Naive B cell (primary cell): ENCODE results near the gene RSPO4. TPM values are rescaled to one million over a fixed set of nuclear protein-coding genes. Genes with fewer than 3 reads are reported as not detected.
A peak's percentile ranks its signal among the peaks of the same experiment; 100 is the strongest.

Source experiments
- ATAC-seq, 2 donors: fragments of 150-1000 bp; cut with Tn5 transposase; 2 replicates each; pipeline ENCODE4 v1.10.0; 2021; ENCODE audit warnings: low read depth in 2 of 2, mild to moderate bottlenecking in 2 of 2, moderate library complexity in 2 of 2
- DNase-seq: peaks from one replicate; pipeline ENCODE4 v3.0.0; 2022
- H3K27ac Mint-ChIP-seq, 6 donors: one replicate each; pipeline ENCODE4 v1.8.0; 2020 to 2022; ENCODE audit warnings: mild to moderate bottlenecking in 6 of 6, mixed read lengths in 6 of 6, moderate library complexity in 5 of 6, inconsistent platforms in 2 of 6
- H3K27me3 Mint-ChIP-seq, 3 donors: one replicate each; pipeline ENCODE4 v1.8.0; 2021 to 2022; ENCODE audit warnings: mixed read lengths in 3 of 3, mild to moderate bottlenecking in 1 of 3
- H3K36me3 Mint-ChIP-seq, 2 donors: one replicate each; pipeline ENCODE4 v1.8.0; 2020 to 2022; ENCODE audit warnings: mixed read lengths in 2 of 2, inconsistent platforms in 1 of 2, mild to moderate bottlenecking in 1 of 2
- H3K4me1 Mint-ChIP-seq, 3 donors: one replicate each; pipeline ENCODE4 v1.8.0; 2020 to 2022; ENCODE audit warnings: mixed read lengths in 3 of 3, inconsistent platforms in 1 of 3, mild to moderate bottlenecking in 1 of 3, moderate library complexity in 1 of 3
- H3K4me3 Mint-ChIP-seq, 8 donors: one replicate each; pipeline ENCODE4 v1.8.0; 2020 to 2022; ENCODE audit warnings: mild to moderate bottlenecking in 8 of 8, mixed read lengths in 8 of 8, moderate library complexity in 8 of 8, inconsistent platforms in 2 of 8
- H3K9me3 Mint-ChIP-seq, 7 donors: one replicate each; pipeline ENCODE4 v1.8.0; 2020 to 2022; ENCODE audit warnings: mixed read lengths in 7 of 7, mild to moderate bottlenecking in 5 of 7, inconsistent platforms in 2 of 7, moderate library complexity in 1 of 7
- polyA plus RNA-seq, 6 donors: library from polyadenylated mRNA; unstranded; fragments of 300-500 nt; fragmentation: Illumina TruSeq; gene quantifications; one replicate each; pipeline ENCODE4 v1.2.3, GENCODE V29; 2021; ENCODE audit warnings: low read depth in 6 of 6

Gene RSPO4
- polyA plus RNA-seq, 6 donors from 2014 or later = not detected

- Mint-ChIP-seq H3K27me3 (peaks cover 16 to 48% (median 34%) of the 10 kb centered on the region in 3 donors), H3K4me1 (peaks cover 0 to 7% (median 5%) of the 10 kb centered on the region in 3 donors), H3K36me3 (peaks cover 0 to 5% of the 10 kb centered on the region in 2 donors), H3K4me3 (no peak overlapping the region), H3K27ac (peak overlapping the region in 1 of 6 donors; percentile 44), H3K9me3 (no peaks in the 10 kb centered on the region)
- ATAC-seq (no peak), DNase-seq (no peak)
Measured at GRCh38 chr20:1019344-1019743, 17.2 kb upstream of the RSPO4 start.

GRCh38 chr20:1017677-1018076, 15.6 kb upstream of the RSPO4 start:
- ATAC-seq (no peak), DNase-seq (no peak)
- Mint-ChIP-seq H3K4me1 (peaks cover 0 to 7% (median 5%) of the 10 kb centered on the region in 3 donors), H3K27me3 (peaks cover 22 to 51% (median 27%) of the 10 kb centered on the region in 3 donors), H3K4me3 (no peak overlapping the region), H3K9me3 (no peaks in the 10 kb centered on the region), H3K36me3 (no peaks in the 10 kb centered on the region), H3K27ac (no peak overlapping the region)

DNA sequence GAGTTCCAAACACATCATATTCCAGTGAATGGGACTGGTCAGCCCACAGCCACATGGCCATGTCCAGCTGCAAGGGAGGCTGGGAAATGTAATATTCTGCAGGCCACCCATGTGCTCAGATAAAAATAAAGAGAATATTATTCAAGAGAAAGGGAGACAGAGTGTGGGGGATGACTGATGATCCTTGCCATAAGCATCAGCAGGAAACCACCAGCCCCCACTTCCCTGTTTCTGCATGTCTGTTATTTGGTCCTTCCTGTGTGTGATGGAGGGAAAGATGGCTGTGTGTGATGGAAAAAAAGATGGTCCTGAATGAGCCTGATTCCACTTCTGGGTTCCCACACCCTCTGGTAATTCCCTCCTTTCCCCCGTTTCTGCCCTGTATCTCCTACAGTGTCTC, 13.1 kb upstream of the RSPO4 start:
- H3K4me1 Mint-ChIP-seq = peaks cover 0 to 7% (median 5%) of the 10 kb centered on the region in 3 donors
- no peak for DNase-seq
- ATAC-seq = no peak
- no peaks in the 10 kb centered on the region for H3K9me3 Mint-ChIP-seq
- H3K36me3 Mint-ChIP-seq = no peaks in the 10 kb centered on the region
- no peak overlapping the region for H3K4me3 Mint-ChIP-seq
- H3K27me3 Mint-ChIP-seq = peaks cover 15 to 39% (median 21%) of the 10 kb centered on the region in 3 donors
- no peak overlapping the region for H3K27ac Mint-ChIP-seq

DNA sequence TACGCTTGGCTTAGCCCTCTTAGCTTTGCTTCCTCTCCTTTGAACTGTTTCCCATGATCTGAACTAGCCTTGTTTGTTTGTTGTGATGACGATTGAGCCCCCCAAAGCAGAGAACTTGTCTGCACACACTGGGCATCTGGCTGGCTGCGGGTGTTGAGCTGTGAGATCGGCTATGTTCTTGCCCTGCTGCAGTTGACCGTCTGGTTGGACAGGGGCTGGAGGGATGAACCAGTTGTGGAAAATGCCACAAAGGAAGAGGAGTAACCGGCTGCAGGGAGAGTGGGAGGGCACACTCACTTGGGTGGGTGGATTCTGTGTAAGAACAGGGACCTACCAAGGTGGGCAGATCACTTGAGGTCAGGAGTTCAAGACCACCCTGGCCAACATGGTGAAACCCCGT, 12.4 kb upstream of the RSPO4 start:
- Mint-ChIP-seq H3K4me1 (peaks cover 0 to 7% (median 5%) of the 10 kb centered on the region in 3 donors), H3K27me3 (peaks cover 13 to 39% (median 21%) of the 10 kb centered on the region in 3 donors), H3K4me3 (no peak overlapping the region), H3K27ac (no peak overlapping the region), H3K9me3 (no peaks in the 10 kb centered on the region), H3K36me3 (no peaks in the 10 kb centered on the region)
- no peak for DNase-seq
- ATAC-seq = no peak

- no peak overlapping the region for H3K4me3 Mint-ChIP-seq
- H3K4me1 Mint-ChIP-seq = peaks cover 0 to 7% (median 5%) of the 10 kb centered on the region in 3 donors
- no peak for DNase-seq
- no peak for ATAC-seq
- peaks cover 13 to 39% (median 21%) of the 10 kb centered on the region in 3 donors for H3K27me3 Mint-ChIP-seq
- H3K27ac Mint-ChIP-seq = no peak overlapping the region
- H3K9me3 Mint-ChIP-seq = no peaks in the 10 kb centered on the region
- no peaks in the 10 kb centered on the region for H3K36me3 Mint-ChIP-seq
Measured at GRCh38 chr20:1013566-1014340, 11.6 kb upstream of the RSPO4 start.

DNA sequence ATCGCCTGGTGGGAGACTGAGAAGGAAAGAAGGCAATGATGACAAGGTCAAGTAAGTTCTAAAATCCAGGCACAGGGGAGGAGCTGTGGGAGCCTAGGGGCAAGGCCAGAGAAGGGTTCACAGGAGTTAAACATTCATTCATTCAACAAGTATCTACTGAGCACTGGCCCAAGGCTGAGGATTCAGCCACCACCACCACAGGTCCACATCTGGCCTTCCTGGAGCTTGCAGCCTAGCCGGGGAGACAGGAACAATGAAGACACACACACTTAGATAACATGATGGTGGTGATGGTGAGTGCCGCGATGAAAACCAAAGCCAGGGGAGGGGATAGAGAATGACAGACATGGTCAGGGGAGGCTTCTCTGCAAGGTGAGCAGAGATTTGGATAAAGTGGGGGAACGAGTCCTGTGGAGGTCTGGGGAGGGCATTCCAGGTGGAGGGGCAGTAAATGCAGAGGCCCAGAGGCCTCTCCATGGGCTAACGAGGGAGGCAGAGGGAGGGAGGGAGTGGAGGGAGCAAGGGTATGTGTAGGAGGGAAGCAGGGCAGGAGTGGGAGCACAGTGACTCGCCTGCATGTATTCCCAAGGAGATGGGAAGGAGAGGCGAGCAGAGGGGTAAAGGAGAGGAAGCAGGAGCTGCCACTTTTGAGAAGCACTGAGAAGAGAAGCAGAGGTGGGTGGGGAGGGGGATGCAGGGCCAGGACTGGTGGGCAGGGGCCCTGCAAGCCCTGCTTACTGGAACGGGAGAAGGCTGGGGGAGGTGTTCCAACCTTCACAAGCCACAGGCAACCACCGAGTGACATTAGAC, 10.5 kb upstream of the RSPO4 start:
- H3K9me3 Mint-ChIP-seq = no peaks in the 10 kb centered on the region
- H3K4me1 Mint-ChIP-seq = peaks cover 0 to 7% (median 5%) of the 10 kb centered on the region in 3 donors
- H3K4me3 Mint-ChIP-seq = no peak overlapping the region
- peaks cover 17 to 38% (median 26%) of the 10 kb centered on the region in 3 donors for H3K27me3 Mint-ChIP-seq
- no peak overlapping the region for H3K27ac Mint-ChIP-seq
- no peaks in the 10 kb centered on the region for H3K36me3 Mint-ChIP-seq
- DNase-seq = no peak
- no peak for ATAC-seq

GRCh38 chr20:1010659-1011058, 8.5 kb upstream of the RSPO4 start:
- no peak overlapping the region for H3K4me3 Mint-ChIP-seq
- no peak for DNase-seq
- H3K27ac Mint-ChIP-seq = no peak overlapping the region
- H3K9me3 Mint-ChIP-seq = no peaks in the 10 kb centered on the region
- peaks cover 17 to 36% (median 28%) of the 10 kb centered on the region in 3 donors for H3K27me3 Mint-ChIP-seq
- H3K4me1 Mint-ChIP-seq = peaks cover 0 to 6% (median 3%) of the 10 kb centered on the region in 3 donors
- ATAC-seq = no peak
- no peaks in the 10 kb centered on the region for H3K36me3 Mint-ChIP-seq

DNA sequence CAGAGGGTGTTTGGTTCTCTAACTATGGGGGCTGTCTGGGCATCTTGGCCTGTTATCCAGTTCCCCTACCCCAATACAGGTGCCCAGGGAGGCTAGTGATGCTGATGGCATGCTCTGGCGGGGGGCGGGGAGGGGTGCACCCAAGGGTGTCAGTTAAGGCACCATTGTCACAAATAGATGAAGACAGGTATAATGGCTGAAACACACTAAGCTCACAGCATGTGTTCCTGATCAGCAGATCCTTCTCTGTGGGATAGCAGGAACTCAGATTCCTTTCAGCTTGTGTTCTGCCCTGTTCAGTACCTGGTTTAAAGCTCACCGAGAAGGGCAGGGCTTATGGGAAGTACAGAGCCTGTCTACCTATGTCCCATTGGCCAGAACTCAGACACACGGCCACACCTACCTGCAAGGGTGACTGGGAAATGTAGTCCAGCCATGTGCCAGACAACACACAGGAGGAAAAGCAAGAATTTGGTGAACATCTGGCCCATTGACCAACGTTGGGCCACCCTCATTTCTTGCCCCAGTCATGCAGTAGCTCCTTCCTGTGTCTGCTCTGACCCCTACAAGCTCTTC, 3.4 kb upstream of the RSPO4 start:
- peak; percentile 16 for DNase-seq
- peaks cover 38 to 65% (median 62%) of the 10 kb centered on the region in 3 donors for H3K27me3 Mint-ChIP-seq
- ATAC-seq = peak; percentile 45 to 70
- peaks cover 0 to 4% (median 0%) of the 10 kb centered on the region in 7 donors for H3K9me3 Mint-ChIP-seq
- H3K27ac Mint-ChIP-seq = no peak overlapping the region
- H3K4me3 Mint-ChIP-seq = no peak overlapping the region
- peaks cover 5 to 10% of the 10 kb centered on the region in 2 donors for H3K36me3 Mint-ChIP-seq
- peaks cover 7 to 12% (median 8%) of the 10 kb centered on the region in 3 donors for H3K4me1 Mint-ChIP-seq

GRCh38 chr20:1003920-1004697, 2.0 kb upstream of the RSPO4 start:
- peaks cover 0 to 4% (median 0%) of the 10 kb centered on the region in 7 donors for H3K9me3 Mint-ChIP-seq
- peak overlapping the region in 2 of 8 donors; percentile 1 to 2 for H3K4me3 Mint-ChIP-seq
- H3K36me3 Mint-ChIP-seq = peaks cover 10% of the 10 kb centered on the region in 2 donors
- DNase-seq (no peak), ATAC-seq (no peak)
- peaks cover 44 to 65% (median 64%) of the 10 kb centered on the region in 3 donors for H3K27me3 Mint-ChIP-seq
- no peak overlapping the region for H3K27ac Mint-ChIP-seq
- H3K4me1 Mint-ChIP-seq = peaks cover 7 to 12% (median 8%) of the 10 kb centered on the region in 3 donors

DNA sequence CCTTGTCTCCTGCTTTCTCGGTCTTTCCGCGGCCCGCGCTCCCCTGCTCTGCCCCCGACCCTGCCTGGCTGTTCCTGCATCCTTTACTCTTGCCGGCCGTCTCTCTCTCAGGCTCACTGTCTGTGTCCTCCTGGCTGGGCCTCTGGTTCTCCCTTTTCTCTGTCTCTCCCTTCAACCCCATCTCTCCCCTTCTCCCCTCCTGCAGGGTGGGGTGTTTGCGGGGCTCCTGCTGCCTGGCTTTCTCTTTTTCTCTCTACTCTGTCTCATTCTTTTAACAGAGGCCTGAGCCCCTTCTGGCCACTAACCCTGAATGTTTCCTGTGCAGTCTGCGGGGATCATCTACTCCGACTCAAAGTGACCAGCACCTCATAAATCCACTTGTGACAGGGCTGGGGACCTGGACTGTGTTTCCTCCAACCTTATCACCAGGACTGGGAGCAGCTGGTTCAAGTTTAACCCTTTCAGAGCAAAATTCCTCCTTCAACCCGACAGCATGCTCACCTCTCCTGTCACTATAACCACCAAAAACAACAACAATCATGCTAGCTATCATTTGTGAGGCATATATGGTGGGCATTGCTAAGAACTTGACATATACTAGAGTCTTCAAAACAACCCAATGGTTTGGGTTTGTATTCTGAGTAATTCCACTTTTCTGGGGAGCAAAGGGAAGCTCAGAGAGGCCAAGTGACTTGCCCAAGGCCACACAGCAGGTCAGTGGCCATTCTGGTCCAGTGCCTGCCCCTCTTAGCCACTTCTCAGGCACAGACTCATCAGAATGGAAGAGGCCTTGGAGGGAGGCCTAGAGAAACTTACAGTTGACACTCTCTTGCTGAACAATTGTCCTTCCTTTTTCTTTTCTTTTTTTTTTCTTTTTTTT, 811 bp upstream of the RSPO4 start:
- ATAC-seq = no peak
- peaks cover 48 to 62% (median 60%) of the 10 kb centered on the region in 3 donors for H3K27me3 Mint-ChIP-seq
- H3K4me3 Mint-ChIP-seq = peak overlapping the region; percentile 4 to 70 (median 42)
- peak overlapping the region in 2 of 6 donors; percentile 29 to 93 for H3K27ac Mint-ChIP-seq
- H3K9me3 Mint-ChIP-seq = peaks cover 0 to 4% (median 0%) of the 10 kb centered on the region in 7 donors
- H3K4me1 Mint-ChIP-seq = peaks cover 7 to 12% (median 8%) of the 10 kb centered on the region in 3 donors
- DNase-seq = no peak
- peaks cover 10% of the 10 kb centered on the region in 2 donors for H3K36me3 Mint-ChIP-seq

DNA sequence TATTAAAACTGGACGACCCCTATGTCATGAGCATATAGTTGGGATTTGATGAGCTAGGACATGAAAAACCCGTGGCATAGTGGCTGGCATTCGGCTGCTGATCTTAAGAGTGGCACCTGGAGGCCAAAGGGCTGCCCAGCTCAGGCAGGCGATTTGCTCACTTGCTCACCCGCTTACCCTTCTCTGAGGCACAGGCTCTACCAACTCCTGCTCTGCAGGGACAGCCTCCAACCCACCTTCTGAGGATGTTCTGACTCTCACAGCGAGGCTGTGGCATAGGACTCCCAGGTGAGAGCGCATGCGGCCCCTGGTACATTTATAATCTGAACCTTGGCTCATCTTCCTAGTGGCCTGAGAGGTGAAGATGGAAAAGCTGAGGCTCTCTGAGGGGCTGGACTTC, 995 bp downstream of the RSPO4 start:
- H3K27ac Mint-ChIP-seq = no peak overlapping the region
- H3K36me3 Mint-ChIP-seq = peaks cover 10% of the 10 kb centered on the region in 2 donors
- peaks cover 45 to 69% (median 59%) of the 10 kb centered on the region in 3 donors for H3K27me3 Mint-ChIP-seq
- H3K4me3 Mint-ChIP-seq = no peak overlapping the region
- peaks cover 7 to 12% (median 8%) of the 10 kb centered on the region in 3 donors for H3K4me1 Mint-ChIP-seq
- DNase-seq = no peak
- no peak for ATAC-seq
- peaks cover 0 to 4% (median 0%) of the 10 kb centered on the region in 7 donors for H3K9me3 Mint-ChIP-seq
